Right forelimb (tissue), 1 donor: ENCODE results near the gene G6PC1.
"Not testable (repeated sequence)": the region's sequence is repeated elsewhere in the genome, so short reads cannot be mapped to it uniquely, and the experiment has no call there.

Experiments used
- DNase-seq: peaks from one replicate; pipeline ENCODE4 v3.0.0-alpha.2; 2018

G6PC1 gene

GRCh38 chr17:42900460-42901331 is at the start of gene G6PC1:
TSS of gene G6PC1 (plus strand) at chr17:42900799. CDS start at chr17:42900877, 78 bp downstream.
- no peak for DNase-seq

- DNase-seq = no peak
These were observed 49.6 kb upstream of the G6PC1 start, which contains the start of gene AOC3 for GRCh38 chr17:42850954-42851353. TSS of gene AOC3 (plus strand) at chr17:42851199. CDS start at chr17:42851344, 145 bp downstream.

GRCh38 chr17:42851371-42852240 is 49.0 kb upstream of the G6PC1 start:
- not testable (repeated sequence) for DNase-seq

GRCh38 chr17:42852351-42852750 is 48.2 kb upstream of the G6PC1 start:
- no peak for DNase-seq

- no peak for DNase-seq
These were observed 47.6 kb upstream of the G6PC1 start for GRCh38 chr17:42853004-42853403.

GRCh38 chr17:42853597-42853967 is 47.0 kb upstream of the G6PC1 start:
- DNase-seq = no peak

- no peak for DNase-seq
These were observed 46.4 kb upstream of the G6PC1 start for GRCh38 chr17:42853968-42854790.

- DNase-seq = no peak
These were observed 45.5 kb upstream of the G6PC1 start for GRCh38 chr17:42855048-42855596.

GRCh38 chr17:42856093-42856492 is 44.5 kb upstream of the G6PC1 start:
- not testable (repeated sequence) for DNase-seq

GRCh38 chr17:42856516-42856915 is 44.1 kb upstream of the G6PC1 start:
- not testable (repeated sequence) for DNase-seq

GRCh38 chr17:42857389-42857788 is 43.2 kb upstream of the G6PC1 start:
- no peak for DNase-seq

- DNase-seq = no peak
These were observed 34.9 kb upstream of the G6PC1 start for GRCh38 chr17:42865638-42866094.

- no peak for DNase-seq
These were observed 34.4 kb upstream of the G6PC1 start for GRCh38 chr17:42866216-42866615.

- DNase-seq = no peak
These were observed 33.7 kb upstream of the G6PC1 start for GRCh38 chr17:42866631-42867575.

- not testable (repeated sequence) for DNase-seq
These were observed 32.8 kb upstream of the G6PC1 start for GRCh38 chr17:42867694-42868261.

GRCh38 chr17:42868338-42868737 is 32.3 kb upstream of the G6PC1 start:
- DNase-seq = no peak

- no peak for DNase-seq
These were observed 29.0 kb upstream of the G6PC1 start for GRCh38 chr17:42871647-42872046.

GRCh38 chr17:42872251-42872965 is 28.2 kb upstream of the G6PC1 start:
- DNase-seq = no peak

- DNase-seq = no peak
These were observed 27.3 kb upstream of the G6PC1 start for GRCh38 chr17:42873315-42873714.
